ENCODE results near the gene PPP6R2.
"Not testable (repeated sequence)": the region's sequence is repeated elsewhere in the genome, so short reads cannot be mapped to it uniquely, and the experiment has no call there.

The PPP6R2 gene

DNA sequence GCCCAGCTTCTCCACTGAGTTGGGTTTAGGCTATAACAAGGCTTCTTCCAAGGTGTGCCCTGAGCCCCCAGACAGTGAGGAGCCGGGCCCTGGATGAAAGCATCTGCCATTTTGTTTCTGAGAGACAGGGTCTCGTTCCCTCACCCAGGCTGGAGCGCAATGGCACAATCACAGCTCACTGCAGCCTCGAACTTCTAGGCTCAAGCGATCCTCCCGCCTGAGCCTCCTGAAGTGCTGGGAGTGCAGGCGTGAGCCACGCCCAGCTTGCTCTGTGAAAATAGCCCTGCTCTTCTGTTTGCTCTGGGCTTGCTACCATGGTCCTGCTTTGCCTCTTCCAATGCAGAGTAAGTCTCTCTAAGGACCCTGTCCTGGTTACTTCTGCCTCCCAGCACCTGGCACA lies 23.0 kb upstream of the PPP6R2 start:
- ChIA-PET POLR2A (no interaction called here), CTCF (interaction anchor here (1.1 to 10.9 kb wide), 6 partner anchors 9 to 46 kb away, joined by 3 to 120 read pairs (median 6); no protein-coding TSS in a partner anchor)
- DNase-seq, result no peak
- Histone ChIP-seq H3K4me1 (ENCODE audit: control extremely low read depth in 1 of 4, control insufficient read depth in 4 of 4, insufficient read depth in 4 of 4, low read length in 3 of 4) (peaks cover 0 to 15% (median 8%) of the 10 kb centered on the region in 4 experiments), H3K27ac (ENCODE audit: insufficient read depth in 1 of 2, low read depth in 1 of 2, low read length in 2 of 2, poor library complexity in 1 of 2, severe bottlenecking in 2 of 2) (no peak overlapping the region), H3K27me3 (replicated peaks in 2 of 5; ENCODE audit: control insufficient read depth in 4 of 5, insufficient read depth in 5 of 5, low read length in 4 of 5) (no peaks in the 10 kb centered on the region), H3K4me3 (ENCODE audit: control insufficient read depth in 1 of 7, extremely low read depth in 1 of 7, insufficient read depth in 4 of 7, low read depth in 2 of 7, low read length in 6 of 7) (no peak overlapping the region), H3K9me3 (ENCODE audit: control extremely low read depth in 1 of 5, control insufficient read depth in 4 of 5, insufficient read depth in 2 of 5, low read depth in 1 of 5, low read length in 4 of 5) (no peaks in the 10 kb centered on the region), H3K36me3 (ENCODE audit: control insufficient read depth in 4 of 4, insufficient read depth in 4 of 4, low read length in 3 of 4) (no peaks in the 10 kb centered on the region)
- 87% methylated on average over 8 of the region's 8 CpGs for WGBS (ENCODE audit: insufficient coverage)

DNA sequence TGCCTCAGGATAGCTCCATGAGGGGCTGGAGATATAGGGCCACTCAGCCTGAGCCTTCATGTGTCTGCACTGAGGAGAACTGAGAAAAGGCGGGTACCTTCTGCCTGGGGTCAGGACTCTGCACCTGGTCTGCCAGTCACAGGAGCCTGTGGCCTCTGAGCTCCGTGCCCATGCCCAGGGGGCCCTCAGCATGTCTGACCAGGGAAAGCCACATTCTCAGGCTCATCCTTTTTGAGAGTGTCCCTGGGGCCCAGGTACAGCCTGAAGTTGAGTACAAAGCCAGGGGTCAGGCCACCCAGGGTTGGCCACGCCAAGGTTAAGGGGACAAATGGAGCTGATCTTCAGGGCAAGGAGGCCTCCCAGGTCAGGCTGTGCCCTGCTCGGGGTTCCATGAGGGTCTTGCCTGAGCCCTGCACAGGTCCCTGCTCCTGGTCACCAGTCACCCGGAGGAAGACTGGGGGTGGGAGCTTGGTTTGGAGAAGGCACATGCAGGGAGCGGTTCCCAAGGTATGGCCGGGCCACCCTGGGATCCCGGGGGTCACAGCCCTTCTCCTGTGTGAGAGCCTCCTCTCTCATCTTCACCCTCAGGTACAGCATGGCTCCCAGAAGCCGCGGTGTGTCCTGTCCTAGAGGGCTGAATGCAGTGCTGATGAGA lies 22.3 kb upstream of the PPP6R2 start:
- Histone ChIP-seq H3K9me3 (ENCODE audit: control extremely low read depth in 1 of 5, control insufficient read depth in 4 of 5, insufficient read depth in 2 of 5, low read depth in 1 of 5, low read length in 4 of 5) (no peaks in the 10 kb centered on the region), H3K36me3 (ENCODE audit: control insufficient read depth in 4 of 4, insufficient read depth in 4 of 4, low read length in 3 of 4) (no peaks in the 10 kb centered on the region), H3K4me3 (ENCODE audit: control insufficient read depth in 1 of 7, extremely low read depth in 1 of 7, insufficient read depth in 4 of 7, low read depth in 2 of 7, low read length in 6 of 7) (no peak overlapping the region), H3K27me3 (replicated peaks in 2 of 5; ENCODE audit: control insufficient read depth in 4 of 5, insufficient read depth in 5 of 5, low read length in 4 of 5) (peaks cover 0 to under 1% (median 0%) of the 10 kb centered on the region in 5 experiments), H3K4me1 (ENCODE audit: control extremely low read depth in 1 of 4, control insufficient read depth in 4 of 4, insufficient read depth in 4 of 4, low read length in 3 of 4) (peaks cover 0 to 8% (median 2%) of the 10 kb centered on the region in 4 experiments), H3K27ac (ENCODE audit: insufficient read depth in 1 of 2, low read depth in 1 of 2, low read length in 2 of 2, poor library complexity in 1 of 2, severe bottlenecking in 2 of 2) (no peak overlapping the region)
- 81% methylated on average over 6 of the region's 10 CpGs for WGBS (ENCODE audit: insufficient coverage)
- DNase-seq, result no peak
- CTCF ChIA-PET, result interaction anchor here (0.6 to 10.9 kb wide), 9 partner anchors 8 to 46 kb away, joined by 3 to 120 read pairs (median 4); no protein-coding TSS in a partner anchor
- POLR2A ChIA-PET, result interaction anchor here (0.5 kb wide), 1 partner anchor 396 kb away, joined by 3 read pairs; no protein-coding TSS in a partner anchor

DNA sequence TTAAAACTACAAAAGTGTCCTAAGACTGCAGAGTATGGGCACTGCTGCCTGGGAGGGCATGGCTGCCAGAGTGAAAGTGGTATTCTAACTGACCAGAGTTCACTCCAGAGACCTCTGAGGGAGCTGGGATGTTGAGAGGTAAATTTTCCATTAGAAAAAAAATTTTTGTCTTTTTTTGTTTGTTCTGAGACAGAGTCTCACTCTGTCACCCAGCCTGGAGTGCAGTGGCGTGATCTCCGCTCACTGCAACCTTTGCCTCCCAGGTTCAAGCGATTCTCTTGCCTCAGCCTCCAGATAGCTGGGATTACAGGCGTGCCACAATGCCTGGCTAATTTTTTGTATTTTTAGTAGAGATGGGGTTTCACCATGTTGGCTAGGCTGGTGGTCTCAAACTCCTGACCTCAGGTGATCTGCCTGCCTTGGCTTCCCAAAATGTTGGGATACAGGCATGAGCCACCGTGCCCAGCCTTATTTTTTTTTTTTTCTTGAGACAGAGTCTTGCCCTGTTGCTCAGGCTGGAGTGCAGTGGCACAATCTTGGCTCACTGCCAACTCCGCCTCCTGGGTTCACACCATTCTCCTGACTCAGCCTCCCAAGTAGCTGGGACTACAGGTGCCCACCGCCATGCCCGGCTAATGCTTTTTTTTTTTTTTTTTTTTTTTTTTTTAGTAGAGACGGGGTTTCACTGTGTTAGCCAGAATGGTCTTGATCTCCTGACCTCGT lies 20.6 kb upstream of the PPP6R2 start:
- POLR2A ChIA-PET, result interaction anchor here (1.2 to 4.2 kb wide), 2 partner anchors 8 to 29 kb away, joined by 4 to 17 read pairs; no protein-coding TSS in a partner anchor
- H3K4me3 ChIP-seq (ENCODE audit: control insufficient read depth in 1 of 7, extremely low read depth in 1 of 7, insufficient read depth in 4 of 7, low read depth in 2 of 7, low read length in 6 of 7); H3K27ac ChIP-seq (ENCODE audit: insufficient read depth in 1 of 2, low read depth in 1 of 2, low read length in 2 of 2, poor library complexity in 1 of 2, severe bottlenecking in 2 of 2); DNase-seq; H3K36me3 ChIP-seq (ENCODE audit: control insufficient read depth in 4 of 4, insufficient read depth in 4 of 4, low read length in 3 of 4); H3K27me3 ChIP-seq (replicated peaks in 2 of 5; ENCODE audit: control insufficient read depth in 4 of 5, insufficient read depth in 5 of 5, low read length in 4 of 5); H3K9me3 ChIP-seq (ENCODE audit: control extremely low read depth in 1 of 5, control insufficient read depth in 4 of 5, insufficient read depth in 2 of 5, low read depth in 1 of 5, low read length in 4 of 5): not testable (repeated sequence)
- CTCF ChIA-PET, result interaction anchor here (0.6 to 10.9 kb wide), 12 partner anchors 8 to 80 kb away, joined by 3 to 120 read pairs (median 4); no protein-coding TSS in a partner anchor
- peaks cover 0 to 13% (median 11%) of the 10 kb centered on the region in 4 experiments for H3K4me1 ChIP-seq (ENCODE audit: control extremely low read depth in 1 of 4, control insufficient read depth in 4 of 4, insufficient read depth in 4 of 4, low read length in 3 of 4)
- WGBS (ENCODE audit: insufficient coverage), result 98% methylated on average over 7 of the region's 10 CpGs

DNA sequence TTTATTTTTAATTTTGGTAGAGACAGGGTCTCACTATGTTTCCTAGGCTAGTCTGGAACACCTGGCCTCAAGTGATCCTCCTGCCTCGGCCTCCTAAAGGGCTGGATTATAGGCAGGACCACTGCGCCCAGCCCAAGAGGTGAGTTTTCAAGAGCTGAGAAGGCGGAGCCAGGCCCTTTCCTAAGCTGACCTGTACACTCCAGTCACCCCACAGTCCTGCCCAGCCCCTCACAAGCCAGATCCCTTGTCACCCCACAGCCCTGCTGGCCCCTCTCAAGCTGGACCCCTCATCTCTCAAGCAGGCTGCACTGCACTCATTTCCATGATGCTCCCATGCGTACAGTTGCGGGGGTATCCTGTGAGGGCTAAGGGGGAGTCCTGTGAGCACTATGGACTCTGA lies 19.2 kb upstream of the PPP6R2 start:
- CTCF ChIA-PET, result interaction anchor here (0.9 to 10.9 kb wide), 12 partner anchors 9 to 82 kb away, joined by 3 to 120 read pairs (median 6); no protein-coding TSS in a partner anchor
- no peak for DNase-seq
- H3K27ac ChIP-seq (ENCODE audit: insufficient read depth in 1 of 2, low read depth in 1 of 2, low read length in 2 of 2, poor library complexity in 1 of 2, severe bottlenecking in 2 of 2), result no peak overlapping the region
- H3K27me3 ChIP-seq (replicated peaks in 2 of 5; ENCODE audit: control insufficient read depth in 4 of 5, insufficient read depth in 5 of 5, low read length in 4 of 5), result peaks cover 0 to 6% (median 0%) of the 10 kb centered on the region in 5 experiments
- peaks cover 0 to 17% (median 15%) of the 10 kb centered on the region in 4 experiments for H3K4me1 ChIP-seq (ENCODE audit: control extremely low read depth in 1 of 4, control insufficient read depth in 4 of 4, insufficient read depth in 4 of 4, low read length in 3 of 4)
- H3K4me3 ChIP-seq (ENCODE audit: control insufficient read depth in 1 of 7, extremely low read depth in 1 of 7, insufficient read depth in 4 of 7, low read depth in 2 of 7, low read length in 6 of 7), result no peak overlapping the region
- POLR2A ChIA-PET, result interaction anchor here (4.2 kb wide), 1 partner anchor 9 kb away, joined by 17 read pairs; no protein-coding TSS in a partner anchor
- H3K9me3 ChIP-seq (ENCODE audit: control extremely low read depth in 1 of 5, control insufficient read depth in 4 of 5, insufficient read depth in 2 of 5, low read depth in 1 of 5, low read length in 4 of 5), result no peaks in the 10 kb centered on the region
- H3K36me3 ChIP-seq (ENCODE audit: control insufficient read depth in 4 of 4, insufficient read depth in 4 of 4, low read length in 3 of 4), result no peaks in the 10 kb centered on the region
- 100% methylated on average over 5 of the region's 5 CpGs for WGBS (ENCODE audit: insufficient coverage)

DNA sequence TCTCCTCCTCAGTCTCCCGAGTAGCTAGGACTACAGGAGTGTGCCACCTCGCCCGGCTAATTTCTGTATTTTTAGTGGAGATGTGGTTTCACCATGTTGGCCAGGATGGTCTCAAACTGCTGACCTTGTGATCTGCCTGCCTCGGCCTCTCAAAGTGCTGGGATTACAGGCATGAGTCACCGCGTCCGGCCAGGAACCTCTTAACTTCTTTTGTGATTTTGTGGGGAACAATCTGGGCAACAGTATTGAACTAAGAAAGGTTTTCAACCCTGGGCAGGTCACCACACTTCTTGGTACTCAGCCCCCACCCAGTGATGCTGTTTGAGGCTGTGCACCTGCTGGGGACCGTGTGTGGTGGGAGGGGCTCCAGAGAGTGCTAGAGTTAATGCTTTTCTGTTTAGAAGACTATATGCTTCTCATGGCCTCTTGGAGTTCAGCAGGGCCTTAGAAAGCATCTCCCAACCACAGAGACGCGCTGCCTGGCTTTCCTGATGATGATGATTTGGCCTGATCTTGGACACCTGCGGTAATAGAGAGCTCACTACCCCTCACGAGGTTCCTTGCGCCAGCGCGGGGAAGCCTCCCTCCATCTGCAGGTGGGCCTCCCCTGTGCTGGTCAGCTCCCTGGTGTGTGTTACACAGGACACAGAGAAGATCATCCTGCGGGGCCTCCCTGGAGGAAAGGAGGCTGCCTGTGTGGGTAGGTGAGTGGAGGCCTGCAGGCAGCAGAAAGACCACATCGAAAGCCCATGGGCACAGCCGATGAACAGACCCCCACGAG lies 17.5 kb upstream of the PPP6R2 start:
- Histone ChIP-seq H3K36me3 (ENCODE audit: control insufficient read depth in 4 of 4, insufficient read depth in 4 of 4, low read length in 3 of 4) (no peaks in the 10 kb centered on the region), H3K9me3 (ENCODE audit: control extremely low read depth in 1 of 5, control insufficient read depth in 4 of 5, insufficient read depth in 2 of 5, low read depth in 1 of 5, low read length in 4 of 5) (no peaks in the 10 kb centered on the region), H3K27me3 (replicated peaks in 2 of 5; ENCODE audit: control insufficient read depth in 4 of 5, insufficient read depth in 5 of 5, low read length in 4 of 5) (peaks cover 0 to 6% (median 0%) of the 10 kb centered on the region in 5 experiments), H3K4me1 (ENCODE audit: control extremely low read depth in 1 of 4, control insufficient read depth in 4 of 4, insufficient read depth in 4 of 4, low read length in 3 of 4) (peaks cover 0 to 17% (median 15%) of the 10 kb centered on the region in 4 experiments), H3K4me3 (ENCODE audit: control insufficient read depth in 1 of 7, extremely low read depth in 1 of 7, insufficient read depth in 4 of 7, low read depth in 2 of 7, low read length in 6 of 7) (peak overlapping the region in 1 of 7 experiments; percentile 83), H3K27ac (ENCODE audit: insufficient read depth in 1 of 2, low read depth in 1 of 2, low read length in 2 of 2, poor library complexity in 1 of 2, severe bottlenecking in 2 of 2) (no peak overlapping the region)
- no peak for DNase-seq
- ChIA-PET CTCF (interaction anchor here (1.0 to 10.9 kb wide), 13 partner anchors 10 to 51 kb away, joined by 3 to 120 read pairs (median 7); partner anchors contain the start of gene PLXNB2), POLR2A (interaction anchor here (1.8 to 4.2 kb wide), 2 partner anchors 11 to 18 kb away, joined by 6 to 17 read pairs; partner anchors contain the start of gene PLXNB2)
- over 99% methylated on average over 13 of the region's 19 CpGs for WGBS (ENCODE audit: insufficient coverage)

DNA sequence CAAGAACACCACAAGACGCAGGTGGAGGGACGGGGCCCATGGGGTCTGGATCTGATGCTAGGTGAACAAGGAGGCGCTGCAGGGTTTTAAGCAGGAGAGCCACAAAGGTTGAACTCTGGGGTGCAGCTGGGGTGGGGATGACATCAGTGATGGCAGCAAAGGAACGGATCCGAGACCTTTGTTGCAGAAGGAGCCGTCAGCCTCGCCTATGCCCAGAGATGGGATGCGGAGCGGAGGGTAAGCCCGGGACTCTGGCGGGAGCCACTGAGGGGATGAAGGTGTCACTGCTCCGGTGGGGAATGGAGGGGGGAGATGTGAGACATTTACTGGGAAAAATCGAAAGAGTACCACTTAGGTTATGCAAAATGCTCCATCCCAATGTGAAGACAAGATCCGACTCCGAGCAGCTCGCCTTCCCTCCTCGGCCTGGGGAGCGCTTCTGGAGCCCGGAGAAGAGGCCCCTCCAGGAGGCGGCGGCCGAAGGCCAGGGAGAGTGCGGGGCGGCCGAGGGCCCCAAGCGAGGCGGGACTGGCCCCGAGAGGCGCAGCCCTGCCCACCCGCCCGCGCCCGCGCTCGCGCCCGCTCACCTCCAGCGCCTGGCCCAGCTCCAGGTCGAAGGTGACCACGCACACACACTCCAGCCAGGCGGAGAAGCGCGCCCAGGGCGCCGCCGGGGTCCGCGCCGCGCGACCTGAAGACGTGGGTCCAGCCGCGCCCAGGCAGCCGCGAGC lies 16.7 kb upstream of the PPP6R2 start:
- Histone ChIP-seq H3K9me3 (ENCODE audit: control extremely low read depth in 1 of 5, control insufficient read depth in 4 of 5, insufficient read depth in 2 of 5, low read depth in 1 of 5, low read length in 4 of 5) (no peaks in the 10 kb centered on the region), H3K4me3 (ENCODE audit: control insufficient read depth in 1 of 7, extremely low read depth in 1 of 7, insufficient read depth in 4 of 7, low read depth in 2 of 7, low read length in 6 of 7) (peak overlapping the region; percentile 44 to 83 (median 70)), H3K4me1 (ENCODE audit: control extremely low read depth in 1 of 4, control insufficient read depth in 4 of 4, insufficient read depth in 4 of 4, low read length in 3 of 4) (peaks cover 0 to 17% (median 15%) of the 10 kb centered on the region in 4 experiments), H3K27ac (ENCODE audit: insufficient read depth in 1 of 2, low read depth in 1 of 2, low read length in 2 of 2, poor library complexity in 1 of 2, severe bottlenecking in 2 of 2) (peak overlapping the region in 1 of 2 experiments; percentile 82), H3K27me3 (replicated peaks in 2 of 5; ENCODE audit: control insufficient read depth in 4 of 5, insufficient read depth in 5 of 5, low read length in 4 of 5) (peaks cover 0 to 6% (median 0%) of the 10 kb centered on the region in 5 experiments), H3K36me3 (ENCODE audit: control insufficient read depth in 4 of 4, insufficient read depth in 4 of 4, low read length in 3 of 4) (no peaks in the 10 kb centered on the region)
- WGBS (ENCODE audit: insufficient coverage), result 23% methylated on average over 52 of the region's 56 CpGs
- ChIA-PET POLR2A (interaction anchor here (1.8 to 4.2 kb wide), 3 partner anchors 12 to 32 kb away, joined by 5 to 17 read pairs (median 6); partner anchors contain the start of gene PLXNB2), CTCF (interaction anchor here (0.6 to 10.9 kb wide), 13 partner anchors 11 to 74 kb away, joined by 3 to 120 read pairs (median 7); partner anchors contain the start of gene PLXNB2)
- DNase-seq, result peak in 1 of 3 donors; percentile 20
